HG02870 (cell line): Measurements from ENCODE around the gene ALOX12.

Source experiments
- ATAC-seq: cut with Tn5 transposase; IDR thresholded peaks from one replicate; pipeline ENCODE4 v1.9.1; 2021; ENCODE audit warnings: mild to moderate bottlenecking, moderate library complexity; ENCODE audit not compliant: unreplicated experiment

The ALOX12 gene

GRCh38 chr17:7002288-7003047 is 6.6 kb downstream of the ALOX12 start:
- ATAC-seq = no peak

GRCh38 chr17:7003745-7004144 is 7.9 kb downstream of the ALOX12 start:
- ATAC-seq = no peak

GRCh38 chr17:7004398-7005253 is 8.8 kb downstream of the ALOX12 start:
- no peak for ATAC-seq

DNA sequence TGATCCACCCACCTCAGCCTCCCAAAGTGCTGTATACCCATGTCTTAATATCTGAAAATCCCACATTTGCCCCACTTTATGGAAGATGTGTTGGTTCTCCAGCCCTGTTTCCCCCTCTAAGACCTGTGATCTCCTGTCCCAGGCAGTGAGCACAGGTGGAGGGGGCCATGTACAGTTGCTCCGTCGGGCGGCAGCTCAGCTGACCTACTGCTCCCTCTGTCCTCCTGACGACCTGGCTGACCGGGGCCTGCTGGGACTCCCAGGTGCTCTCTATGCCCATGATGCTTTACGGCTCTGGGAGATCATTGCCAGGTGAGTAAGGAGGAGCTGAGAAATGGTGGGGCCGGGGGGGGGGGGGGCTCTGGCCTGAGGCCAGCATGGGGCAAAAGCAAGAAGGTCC is 9.9 kb downstream of the ALOX12 start:
- ATAC-seq = no peak

DNA sequence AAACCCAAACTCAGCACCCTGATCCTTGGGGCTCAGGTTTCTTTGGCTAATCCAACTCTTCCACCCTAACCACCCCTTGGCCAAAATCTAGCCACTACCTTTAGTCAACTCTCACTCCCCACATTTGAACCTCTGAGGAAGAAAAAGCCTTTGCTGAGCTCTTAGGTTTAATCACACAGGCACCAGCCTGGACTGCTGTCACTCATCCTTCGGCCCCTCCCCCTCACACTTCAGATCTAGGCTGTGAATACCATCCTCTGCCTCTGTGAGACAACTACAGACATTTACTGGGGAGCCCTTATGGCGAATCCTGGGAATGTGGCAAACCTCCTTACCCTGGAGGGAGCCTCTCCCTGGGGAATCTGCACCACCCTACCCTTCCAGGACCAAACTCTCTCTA is 11.3 kb downstream of the ALOX12 start:
- ATAC-seq = no peak

- no peak for ATAC-seq
Measured at GRCh38 chr17:7010523-7010922, 14.7 kb downstream of the ALOX12 start.

DNA sequence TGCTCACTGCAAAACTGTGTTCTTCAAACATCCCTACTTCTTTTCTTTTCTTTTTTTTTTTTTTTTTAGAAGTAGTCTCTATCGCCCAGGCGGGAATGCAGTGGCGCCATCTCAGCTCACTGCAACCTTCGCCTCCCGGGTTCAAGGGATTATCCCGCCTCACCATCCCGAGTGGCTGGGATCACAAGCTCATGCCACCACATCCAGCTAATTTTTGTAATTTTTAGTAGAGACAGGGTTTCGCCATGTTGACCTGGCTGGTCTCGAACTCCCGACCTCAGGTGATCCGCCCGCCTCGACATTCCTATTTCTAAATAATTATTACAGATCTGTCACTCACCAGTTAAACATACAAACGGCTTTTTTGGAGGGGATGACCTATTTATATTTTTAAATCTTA is 15.6 kb downstream of the ALOX12 start:
- ATAC-seq = no peak

DNA sequence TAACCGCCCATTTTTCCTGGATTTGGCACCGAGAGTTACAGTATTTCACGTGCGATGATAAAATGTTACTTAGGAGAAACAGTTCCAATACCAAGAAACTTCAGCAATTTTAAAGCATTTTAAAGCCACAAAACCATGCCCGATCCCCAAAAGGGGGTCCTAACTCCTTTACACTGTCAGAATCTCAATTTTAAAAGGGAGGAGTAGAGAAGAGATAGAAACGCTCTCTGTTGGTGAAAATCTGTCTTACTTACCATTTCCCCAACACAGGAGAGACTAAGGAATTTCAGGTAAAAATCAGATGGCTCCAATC is 16.0 kb downstream of the ALOX12 start:
- ATAC-seq = no peak

DNA sequence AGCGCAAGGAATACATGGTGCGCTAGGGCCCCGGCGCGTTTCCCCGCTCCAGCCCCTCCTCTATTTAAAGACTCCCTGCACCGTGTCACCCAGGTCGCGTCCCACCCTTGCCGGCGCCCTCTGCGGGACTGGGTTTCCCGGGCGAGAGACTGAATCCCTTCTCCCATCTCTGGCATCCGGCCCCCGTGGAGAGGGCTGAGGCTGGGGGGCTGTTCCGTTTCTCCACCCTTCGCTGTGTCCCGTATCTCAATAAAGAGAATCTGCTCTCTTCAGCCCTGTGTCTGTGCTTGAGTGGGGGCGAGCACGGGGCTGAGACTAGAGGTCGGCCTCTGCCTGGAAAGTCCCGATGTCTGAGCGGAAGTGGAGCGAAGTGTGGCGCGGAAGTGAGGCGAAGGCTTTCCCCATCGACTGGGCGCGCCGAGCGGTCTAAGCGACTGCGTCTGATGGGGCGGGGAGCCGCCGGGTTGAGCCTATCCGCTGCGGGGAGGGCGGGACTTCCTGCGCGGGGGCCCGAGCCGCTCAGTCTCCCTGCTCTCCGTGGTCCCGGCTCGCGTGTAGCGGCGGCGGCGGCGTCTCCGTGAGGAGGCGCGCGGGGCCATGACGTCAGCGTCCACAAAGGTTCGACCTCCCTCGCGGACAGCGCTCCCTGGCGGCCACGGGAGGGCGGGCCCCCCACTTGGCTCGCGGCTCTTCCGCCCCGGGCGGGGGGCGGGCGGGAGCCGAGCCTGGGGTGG is 18.6 kb downstream of the ALOX12 start:
- ATAC-seq = peak; percentile 77

DNA sequence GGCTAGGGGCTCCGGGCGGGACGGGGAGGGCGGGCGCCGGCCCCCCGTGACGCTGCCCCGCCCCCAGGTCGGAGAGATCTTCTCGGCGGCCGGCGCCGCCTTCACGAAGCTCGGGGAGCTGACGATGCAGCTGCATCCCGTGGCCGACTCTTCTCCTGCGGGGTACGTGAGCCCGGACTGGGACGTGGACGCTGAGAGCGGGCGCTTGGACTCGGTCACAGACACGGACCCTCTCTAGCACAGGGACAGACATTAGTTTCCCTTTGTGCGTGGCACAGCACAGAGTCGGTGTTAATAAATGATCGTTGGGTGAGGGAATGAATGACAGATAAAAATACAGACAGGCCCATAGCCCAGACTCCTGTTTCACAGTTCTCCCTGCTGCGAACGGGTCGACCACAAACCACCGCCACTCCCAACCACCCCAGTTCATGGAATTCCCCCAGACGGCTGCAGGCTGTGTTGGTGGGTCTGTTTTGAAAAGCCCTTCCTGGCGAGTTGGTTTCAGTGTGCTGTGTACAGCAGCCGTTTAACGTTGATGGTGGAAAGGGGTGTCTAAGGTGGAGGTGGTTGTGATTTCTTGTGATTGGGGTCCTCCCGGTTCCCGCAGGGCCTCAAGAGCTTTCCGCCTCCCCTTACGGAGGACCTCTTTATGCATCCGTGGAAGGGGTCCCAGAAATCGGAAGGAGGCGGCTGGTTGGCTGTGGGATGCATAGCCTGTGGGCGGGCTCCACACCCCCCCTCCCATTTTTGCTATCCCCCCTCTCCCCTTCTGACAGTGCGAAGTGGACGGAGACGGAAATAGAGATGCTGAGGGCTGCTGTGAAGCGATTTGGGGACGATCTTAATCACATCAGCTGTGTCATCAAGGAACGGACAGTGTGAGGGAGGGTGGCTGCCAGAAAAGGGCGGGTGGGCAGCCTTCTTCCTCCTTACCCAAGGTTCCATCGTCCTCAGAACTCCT is 19.4 kb downstream of the ALOX12 start:
- peak; percentile 7 for ATAC-seq

DNA sequence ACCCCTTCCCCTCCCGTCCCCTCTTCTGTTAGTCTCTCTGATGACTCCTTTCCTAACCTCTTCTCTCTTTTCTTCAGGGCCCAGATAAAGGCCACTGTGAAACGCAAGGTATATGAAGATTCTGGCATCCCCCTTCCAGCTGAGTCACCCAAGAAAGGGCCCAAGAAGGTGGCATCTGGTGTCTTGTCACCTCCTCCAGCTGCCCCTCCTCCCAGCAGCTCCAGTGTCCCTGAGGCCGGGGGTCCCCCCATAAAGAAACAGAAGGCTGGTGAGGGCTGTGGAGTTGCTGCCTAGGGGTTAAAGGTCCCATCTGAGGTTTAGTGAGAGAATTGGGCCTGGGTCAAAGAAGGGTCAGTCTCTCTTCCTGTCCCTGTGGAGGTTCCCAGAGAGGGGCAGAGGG is 20.6 kb downstream of the ALOX12 start:
- no peak for ATAC-seq

GRCh38 chr17:7016886-7017826 is 21.3 kb downstream of the ALOX12 start:
- no peak for ATAC-seq

DNA sequence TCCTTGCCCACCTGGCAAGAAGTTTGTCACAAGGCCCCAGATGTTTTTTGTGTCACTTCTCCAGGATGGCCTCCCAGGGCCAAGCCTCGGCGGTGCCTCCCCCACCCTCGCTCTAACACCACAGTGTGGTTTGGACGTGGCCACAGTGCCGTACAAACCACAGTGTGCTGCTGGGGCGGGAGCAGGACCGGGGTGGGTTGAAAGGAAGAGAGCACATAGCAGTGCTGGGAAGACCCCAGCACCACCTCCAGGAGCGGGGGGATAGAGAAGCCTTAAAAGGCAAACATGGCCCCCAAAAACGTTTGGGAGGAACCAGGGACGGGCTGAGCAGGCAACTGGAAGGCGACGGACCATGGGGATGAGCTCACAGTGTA is 22.0 kb downstream of the ALOX12 start:
- no peak for ATAC-seq

DNA sequence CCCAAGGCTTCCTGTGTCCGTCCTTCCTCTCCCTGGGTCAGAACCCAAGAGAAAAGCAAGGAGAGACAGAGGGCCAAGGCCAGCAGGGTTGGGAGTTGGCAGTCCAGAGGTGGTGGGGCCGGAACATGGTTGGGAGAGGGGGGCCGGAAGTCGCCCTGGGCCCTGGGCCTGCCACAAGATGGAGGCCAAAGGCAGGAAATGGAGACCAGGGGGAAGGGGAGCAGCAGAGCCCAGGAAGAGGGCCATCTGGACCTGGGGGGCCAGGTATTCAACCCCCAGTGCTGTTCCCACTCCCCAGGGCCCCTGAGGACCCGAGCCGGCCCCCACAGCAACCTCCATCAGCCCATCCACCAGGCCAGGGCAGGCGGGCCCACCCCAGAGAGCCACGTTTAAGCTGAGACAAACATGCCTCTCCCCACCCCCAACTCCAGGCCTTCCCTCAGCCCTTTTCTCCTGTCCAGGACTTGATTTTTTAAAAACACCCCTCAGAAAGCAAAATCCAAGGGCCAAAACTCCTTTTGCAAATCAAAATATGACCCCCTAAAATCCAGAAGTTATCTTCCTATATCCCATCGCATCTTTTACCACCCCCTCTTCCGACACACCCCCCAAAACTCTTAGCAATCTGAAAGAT is 22.6 kb downstream of the ALOX12 start:
- no peak for ATAC-seq

DNA sequence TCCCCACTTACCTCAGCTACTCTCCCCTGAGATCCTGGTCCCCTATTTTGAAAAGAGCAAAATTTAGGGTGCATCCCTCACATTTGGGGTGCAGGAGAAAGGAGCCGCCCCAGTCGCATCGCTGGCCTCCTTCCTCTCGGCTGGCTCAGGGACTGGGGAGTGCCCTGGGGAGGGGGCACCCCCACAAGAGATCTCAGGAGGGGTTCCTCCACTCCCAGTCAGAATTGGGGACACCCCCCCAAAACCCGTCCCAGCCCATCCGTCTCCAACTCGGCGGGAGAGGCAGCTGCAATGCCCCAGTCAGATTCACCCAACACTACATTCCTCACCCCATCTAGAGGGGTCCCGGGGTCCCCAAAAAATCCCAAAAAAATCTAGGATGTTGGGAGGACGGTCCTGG is 23.5 kb downstream of the ALOX12 start:
- ATAC-seq = no peak

DNA sequence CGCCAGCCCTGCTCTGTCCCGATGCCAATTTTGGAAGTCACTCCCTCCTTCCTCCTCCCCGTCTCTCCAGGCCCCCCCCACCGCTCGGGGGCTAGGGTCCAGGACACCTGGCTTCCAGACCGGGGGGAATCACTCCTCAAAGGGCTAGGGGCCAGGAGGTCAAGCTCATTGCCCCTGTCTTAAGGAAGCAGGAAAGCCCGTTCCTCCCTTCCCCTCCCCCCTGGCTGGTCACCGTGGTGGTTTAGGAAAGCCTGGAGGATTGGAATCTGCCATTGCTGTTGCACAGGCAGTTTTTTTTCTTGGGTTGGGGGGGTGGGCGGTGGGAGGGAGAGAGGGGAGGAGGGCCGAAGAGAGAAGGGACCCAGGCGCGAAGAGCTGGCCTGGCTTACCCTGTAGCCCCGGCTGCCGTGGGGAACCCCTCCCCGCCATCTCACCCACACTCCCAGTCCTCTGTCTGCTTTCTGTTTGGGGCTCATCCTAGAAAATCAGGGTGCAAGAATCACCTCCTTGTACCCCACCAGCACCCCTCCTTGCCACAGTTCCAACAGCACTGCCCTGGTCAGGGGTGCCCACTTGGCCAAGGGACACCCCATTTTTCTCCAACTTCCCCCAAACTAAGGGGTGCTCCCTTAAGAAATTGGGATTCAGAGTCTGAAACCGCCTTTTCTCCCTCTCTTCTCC is 24.1 kb downstream of the ALOX12 start:
- ATAC-seq = no peak

GRCh38 chr17:7020894-7021664 is 25.2 kb downstream of the ALOX12 start:
- ATAC-seq = no peak
